Liver (tissue), 9 donors: Measurements from ENCODE around the gene SFXN5. TPM values are rescaled to one million over a fixed set of nuclear protein-coding genes. Genes with fewer than 3 reads are reported as not detected.
A peak's percentile ranks its signal among the peaks of the same experiment; 100 is the strongest.

Experiments
- DNase-seq: peaks from one replicate; pipeline ENCODE4 v3.0.0-alpha.2; 2017; ENCODE audit warnings: low spot score
- H3K27ac ChIP-seq, 2 donors: one replicate each; pipeline ENCODE4 v1.7.0; 2013; ENCODE audit warnings: inconsistent platforms in 2 of 2, low read length in 2 of 2, control low read depth in 1 of 2, low read depth in 1 of 2, mild to moderate bottlenecking in 1 of 2
- H3K27me3 ChIP-seq, 4 donors: one replicate each; pipeline versions ENCODE4 v1.6.1 to v1.7.0; 2013; ENCODE audit warnings: low read length in 3 of 4, inconsistent platforms in 1 of 4, mild to moderate bottlenecking in 1 of 4, moderate library complexity in 1 of 4; ENCODE audit not compliant: control insufficient read depth in 4 of 4, insufficient read depth in 4 of 4
- H3K36me3 ChIP-seq, 4 donors: one replicate each; pipeline versions ENCODE4 v1.6.1 to v1.7.0; 2013; ENCODE audit warnings: low read length in 3 of 4, mild to moderate bottlenecking in 3 of 4, low read depth in 1 of 4, moderate library complexity in 1 of 4; ENCODE audit not compliant: control insufficient read depth in 4 of 4, insufficient read depth in 3 of 4
- H3K4me1 ChIP-seq, 4 donors: one replicate each; pipeline versions ENCODE4 v1.6.1 to v1.7.0; 2013; ENCODE audit warnings: low read length in 3 of 4, mild to moderate bottlenecking in 3 of 4, moderate library complexity in 1 of 4; ENCODE audit not compliant: control insufficient read depth in 4 of 4, insufficient read depth in 4 of 4
- H3K4me3 ChIP-seq, 3 donors: one replicate each; pipeline versions ENCODE4 v1.6.1 to v1.7.0; 2013; ENCODE audit warnings: low read length in 3 of 3, control low read depth in 1 of 3, low read depth in 1 of 3, mild to moderate bottlenecking in 1 of 3
- H3K9ac ChIP-seq, 2 donors: one replicate each; pipeline ENCODE4 v1.7.0; 2013; ENCODE audit warnings: low read length in 2 of 2, mild to moderate bottlenecking in 2 of 2, moderate library complexity in 2 of 2, control low read depth in 1 of 2, low read depth in 1 of 2
- H3K9me3 ChIP-seq, 4 donors: one replicate each; pipeline versions ENCODE4 v1.6.1 to v1.7.0; 2013; ENCODE audit warnings: low read length in 3 of 4; ENCODE audit not compliant: control insufficient read depth in 4 of 4
- ATF3 ChIP-seq: IDR thresholded peaks from 2 replicates; pipeline ENCODE4 v1.6.1; 2016; ENCODE audit warnings: antibody characterized with exemption
- CTCF ChIP-seq: fragments of 150-350 bp; IDR thresholded peaks from 2 replicates; pipeline ENCODE4 v1.5.1; 2017; ENCODE audit warnings: improper control_type of control experiment, low read depth, low read length; ENCODE audit not compliant: missing input control
- EGR1 ChIP-seq, 2 donors: IDR thresholded peaks; 2 replicates each; pipeline ENCODE4 v1.6.1; 2016 to 2018; ENCODE audit warnings: antibody characterized with exemption in 2 of 2, low read depth in 2 of 2
- FOXA1 ChIP-seq: IDR thresholded peaks from 2 replicates; pipeline ENCODE4 v1.6.1; 2016; ENCODE audit warnings: antibody characterized with exemption
- FOXA2 ChIP-seq: IDR thresholded peaks from 2 replicates; pipeline ENCODE4 v1.6.1; 2016; ENCODE audit warnings: antibody characterized with exemption
- GABPA ChIP-seq, 2 donors: IDR thresholded peaks in 1 of 2; conservative IDR thresholded peaks in 1 of 2; 2 replicates each; pipeline ENCODE4 v1.6.1; 2016; ENCODE audit warnings: antibody characterized with exemption in 2 of 2, mild to moderate bottlenecking in 1 of 2, moderate library complexity in 1 of 2
- HNF4A ChIP-seq, 2 donors: conservative IDR thresholded peaks; 2 replicates each; pipeline ENCODE4 v1.6.1; 2016; ENCODE audit warnings: antibody characterized with exemption in 2 of 2, mild to moderate bottlenecking in 2 of 2
- HNF4G ChIP-seq: IDR thresholded peaks from 2 replicates; pipeline ENCODE4 v1.6.1; 2016; ENCODE audit warnings: antibody characterized with exemption
- JUND ChIP-seq, 2 donors: IDR thresholded peaks; 2 replicates each; pipeline ENCODE4 v1.6.1; 2016; ENCODE audit warnings: antibody characterized with exemption in 2 of 2
- MAX ChIP-seq: IDR thresholded peaks from 2 replicates; pipeline ENCODE4 v1.6.1; 2016; ENCODE audit warnings: antibody characterized with exemption
- NR2F2 ChIP-seq: IDR thresholded peaks from 2 replicates; pipeline ENCODE4 v1.6.1; 2016; ENCODE audit warnings: antibody characterized with exemption
- RAD21 ChIP-seq, 2 donors: IDR thresholded peaks; 2 replicates each; pipeline ENCODE4 v1.6.1; 2016; ENCODE audit warnings: antibody characterized with exemption in 2 of 2, mild to moderate bottlenecking in 2 of 2
- REST ChIP-seq: IDR thresholded peaks from 2 replicates; pipeline ENCODE4 v1.6.1; 2016; ENCODE audit warnings: antibody characterized with exemption, mild to moderate bottlenecking
- RXRA ChIP-seq, 2 donors: IDR thresholded peaks; 2 replicates each; pipeline ENCODE4 v1.6.1; 2017 to 2018; ENCODE audit warnings: antibody characterized with exemption in 2 of 2, mild to moderate bottlenecking in 1 of 2
- SP1 ChIP-seq: IDR thresholded peaks from 2 replicates; pipeline ENCODE4 v1.6.1; 2018; ENCODE audit warnings: antibody characterized with exemption, mild to moderate bottlenecking
- TAF1 ChIP-seq: conservative IDR thresholded peaks from 2 replicates; pipeline ENCODE4 v1.6.1; 2016; ENCODE audit warnings: antibody characterized with exemption, mild to moderate bottlenecking
- YY1 ChIP-seq: IDR thresholded peaks from 2 replicates; pipeline ENCODE4 v1.6.1; 2016; ENCODE audit warnings: antibody characterized with exemption, mild to moderate bottlenecking
- ZBTB33 ChIP-seq: IDR thresholded peaks from 2 replicates; pipeline ENCODE4 v1.6.1; 2016; ENCODE audit warnings: antibody characterized with exemption
- WGBS: extraction: QIAGEN DNeasy Blood & Tissue Kit; methylation state at CpG from one replicate; pipeline ENCODE4 v1.1.7; 2013; 5-methylcytosine and 5-hydroxymethylcytosine counted together
- polyA plus RNA-seq, 2 donors: library from polyadenylated mRNA; stranded (reverse) in 1 of 2; unstranded in 1 of 2; fragments of 200-250 nt in 1 of 2; fragments of >200 nt in 1 of 2; fragmentation: Nextera tagmentation in 1 of 2; extraction: Ambion mirVana in 1 of 2; gene quantifications; one replicate each; pipeline versions ENCODE4 v1.2.1 to v1.2.3, GENCODE V29; 2013 to 2015
- total RNA-seq, 2 donors: library from RNA; depleted of rRNA; stranded (reverse); fragments of >200 nt; gene quantifications; one replicate each; pipeline ENCODE4 v1.2.3, GENCODE V29; 2014
- donor health status: healthy.
- donor health status: healthy.
- donor health status: healthy.
- donor health status: healthy.
- donor health status: healthy.

Gene SFXN5
- total and polyA plus RNA-seq, 4 donors = 23.3 to 58.2 (median 29.5) TPM

- Histone ChIP-seq H3K27ac (peak overlapping the region; percentile 85 to 89), H3K4me1 (peaks cover 8 to 29% (median 19%) of the 10 kb centered on the region in 4 donors), H3K9me3 (no peaks in the 10 kb centered on the region), H3K9ac (no peak overlapping the region), H3K36me3 (peaks cover 0 to 10% (median 2%) of the 10 kb centered on the region in 4 donors), H3K27me3 (no peaks in the 10 kb centered on the region), H3K4me3 (no peak overlapping the region)
- TF ChIP-seq REST (no peak), FOXA2 (no peak), ATF3 (no peak), ZBTB33 (no peak), TAF1 (no peak), CTCF (no peak), JUND (IDR thresholded peaks at IDR 0.05) (no peak), MAX (no peak), EGR1 (IDR thresholded peaks at IDR 0.05; ENCODE audit: low read depth in 2 of 2) (no peak), FOXA1 (no peak), HNF4A (conservative IDR thresholded peaks at IDR 0.05) (no peak), RXRA (IDR thresholded peaks at IDR 0.05) (no peak), SP1 (no peak), HNF4G (no peak), NR2F2 (no peak), YY1 (no peak), GABPA (IDR thresholded peaks at IDR 0.05 in 1 of 2, conservative IDR thresholded peaks at IDR 0.05 in 1 of 2) (no peak), RAD21 (IDR thresholded peaks at IDR 0.05) (no peak)
- no peak for DNase-seq
- WGBS = 93% methylated on average over 8 of the region's 8 CpGs
Observed at GRCh38 chr2:73020306-73020656, 51.2 kb downstream of the SFXN5 start.
